Astrocyte (in vitro differentiated cells and primary cell): ENCODE measurements around the gene GIMAP8. TPM values are rescaled to one million over a fixed set of nuclear protein-coding genes. Genes with fewer than 3 reads are reported as not detected.

Source experiments
- DNase-seq: peaks from one replicate; pipeline ENCODE4 v3.0.0-alpha.2; 2010; ENCODE audit warnings: low read depth
- FAIRE-seq: peaks from 2 replicates; lab custom pipeline; 2011; peaks lifted over from hg19 to GRCh38; lab: Jason Lieb, UNC
- H2AFZ ChIP-seq: 2 replicates; pipeline ENCODE4 v1.6.0; 2012; ENCODE audit warnings: low read depth, low read length, inconsistent platforms
- H3K27ac ChIP-seq: 2 replicates; pipeline ENCODE4 v1.5.1; 2011; ENCODE audit warnings: low read depth, low read length, inconsistent platforms
- H3K27me3 ChIP-seq: 2 replicates; pipeline ENCODE4 v1.6.0; 2011; ENCODE audit warnings: low read length, inconsistent platforms; ENCODE audit not compliant: insufficient read depth
- H3K36me3 ChIP-seq: 2 replicates; pipeline ENCODE4 v1.5.1; 2011; ENCODE audit warnings: low read length, inconsistent platforms; ENCODE audit not compliant: insufficient read depth
- H3K4me1 ChIP-seq: 2 replicates; pipeline ENCODE4 v1.5.1; 2011; ENCODE audit warnings: low read length, inconsistent platforms; ENCODE audit not compliant: insufficient read depth
- H3K4me2 ChIP-seq: 2 replicates; pipeline ENCODE4 v1.6.0; 2012; ENCODE audit warnings: low read length, inconsistent platforms
- H3K4me3 ChIP-seq: 2 replicates; pipeline ENCODE4 v1.5.1; 2011; ENCODE audit warnings: low read depth, mild to moderate bottlenecking, low read length, inconsistent platforms; ENCODE audit not compliant: insufficient read depth
- H3K79me2 ChIP-seq: 2 replicates; pipeline ENCODE4 v1.6.0; 2012; ENCODE audit warnings: mild to moderate bottlenecking, low read length, inconsistent platforms; ENCODE audit not compliant: insufficient read depth
- H3K9ac ChIP-seq: 2 replicates; pipeline ENCODE4 v1.6.0; 2012; ENCODE audit warnings: mild to moderate bottlenecking, low read length, inconsistent platforms
- H3K9me3 ChIP-seq: 2 replicates; pipeline ENCODE4 v1.5.1; 2012; ENCODE audit warnings: low read depth, mild to moderate bottlenecking, low read length, inconsistent platforms; ENCODE audit not compliant: insufficient read depth
- H4K20me1 ChIP-seq: 2 replicates; pipeline ENCODE4 v1.6.0; 2012; ENCODE audit warnings: low read length, inconsistent platforms; ENCODE audit not compliant: insufficient read depth
- H3K27ac Mint-ChIP-seq: one replicate; pipeline ENCODE4 v1.8.0; 2021; ENCODE audit warnings: mild to moderate bottlenecking, mixed read lengths; ENCODE audit not compliant: unreplicated experiment
- H3K27me3 Mint-ChIP-seq: one replicate; pipeline ENCODE4 v1.8.0; 2021; ENCODE audit warnings: low read depth, mixed read lengths; ENCODE audit not compliant: unreplicated experiment
- H3K36me3 Mint-ChIP-seq: one replicate; pipeline ENCODE4 v1.8.0; 2021; ENCODE audit warnings: low read depth, mixed read lengths; ENCODE audit not compliant: unreplicated experiment
- H3K4me1 Mint-ChIP-seq: one replicate; pipeline ENCODE4 v1.8.0; 2021; ENCODE audit warnings: low read depth, mixed read lengths; ENCODE audit not compliant: unreplicated experiment
- H3K4me3 Mint-ChIP-seq: one replicate; pipeline ENCODE4 v1.8.0; 2021; ENCODE audit warnings: mild to moderate bottlenecking, moderate library complexity, mixed read lengths; ENCODE audit not compliant: unreplicated experiment
- H3K9me3 Mint-ChIP-seq: one replicate; pipeline ENCODE4 v1.8.0; 2021; ENCODE audit warnings: mild to moderate bottlenecking, mixed read lengths; ENCODE audit not compliant: unreplicated experiment
- CTCF ChIP-seq: IDR thresholded peaks from 2 replicates; pipeline ENCODE4 v1.5.1; 2011; ENCODE audit warnings: low read depth, mild to moderate bottlenecking, inconsistent platforms, low read length, moderate library complexity; ENCODE audit not compliant: insufficient read depth
- EZH2 ChIP-seq: IDR thresholded peaks from 2 replicates; pipeline ENCODE4 v1.6.1; 2012; ENCODE audit warnings: mild to moderate bottlenecking, low read length, inconsistent platforms; ENCODE audit not compliant: insufficient read depth
- total RNA-seq: library from RNA; stranded (reverse); gene quantifications from 2 replicates; pipeline ENCODE4 v1.2.1, GENCODE V29; 2021

The GIMAP8 gene
- total RNA-seq, 1 donor from 2014 or later, result not detected

DNA sequence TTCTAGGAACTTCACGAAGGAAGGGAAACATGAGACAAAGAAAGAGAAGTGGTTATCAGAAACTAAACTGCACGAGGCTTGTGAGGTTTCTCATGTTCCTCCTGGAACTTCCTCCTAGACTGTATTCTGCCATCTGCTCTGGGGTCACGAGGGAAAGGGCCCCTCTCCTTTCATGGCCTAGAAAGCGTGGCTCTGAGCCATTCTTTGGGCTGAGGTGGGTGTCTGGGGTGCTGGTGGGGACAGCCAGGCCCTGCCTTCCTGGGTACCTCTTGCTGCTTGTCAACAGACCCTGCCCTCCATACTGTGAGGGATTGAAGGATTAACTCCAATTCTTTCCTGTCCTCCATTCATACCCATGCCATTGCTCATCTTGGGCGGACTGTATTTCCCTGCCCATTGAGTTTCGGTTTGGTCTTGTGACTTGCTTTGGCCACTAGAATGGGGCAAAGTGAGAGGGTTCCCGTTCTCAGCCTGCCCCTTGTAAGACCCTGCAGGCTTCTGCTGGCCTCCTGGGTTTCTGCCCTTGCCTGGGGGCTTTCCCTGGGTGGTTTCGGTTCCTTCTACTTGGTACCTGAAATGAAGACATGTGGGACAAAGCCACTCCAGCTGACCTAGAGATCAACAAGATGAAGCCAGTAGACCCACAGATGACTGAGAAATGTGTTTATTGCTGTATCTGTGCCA is 14.9 kb upstream of the GIMAP8 start:
- H3K27ac Mint-ChIP-seq, result no peak overlapping the region
- Histone ChIP-seq H2AFZ (no peak overlapping the region), H3K27me3 (no peaks in the 10 kb centered on the region), H3K9me3 (no peaks in the 10 kb centered on the region), H3K79me2 (no peaks in the 10 kb centered on the region), H3K4me1 (no peaks in the 10 kb centered on the region), H3K4me2 (no peak overlapping the region), H3K27ac (no peak overlapping the region), H3K4me3 (no peak overlapping the region), H4K20me1 (no peaks in the 10 kb centered on the region), H3K36me3 (no peaks in the 10 kb centered on the region), H3K9ac (no peak overlapping the region)
- peaks cover 4% of the 10 kb centered on the region for H3K4me1 Mint-ChIP-seq
- TF ChIP-seq EZH2 (no peak), CTCF (no peak)
- H3K36me3 Mint-ChIP-seq, result no peaks in the 10 kb centered on the region
- no peak overlapping the region for H3K4me3 Mint-ChIP-seq
- H3K27me3 Mint-ChIP-seq, result peaks cover 20% of the 10 kb centered on the region
- H3K9me3 Mint-ChIP-seq, result peaks cover 11% of the 10 kb centered on the region
- DNase-seq, result no peak
- no peak for FAIRE-seq

GRCh38 chr7:150439967-150440366 is 10.5 kb upstream of the GIMAP8 start:
- peaks cover 4% of the 10 kb centered on the region for H3K4me1 Mint-ChIP-seq
- no peaks in the 10 kb centered on the region for H3K36me3 Mint-ChIP-seq

More at GRCh38 chr7:150439967-150440366, 10.5 kb upstream of the GIMAP8 start:
- Histone ChIP-seq H3K36me3 (no peaks in the 10 kb centered on the region), H3K9ac (no peak overlapping the region), H3K27me3 (no peaks in the 10 kb centered on the region), H3K9me3 (peaks cover 5% of the 10 kb centered on the region), H3K4me1 (no peaks in the 10 kb centered on the region), H3K27ac (peak overlapping the region; percentile 6), H3K4me3 (no peak overlapping the region), H2AFZ (no peak overlapping the region), H4K20me1 (no peaks in the 10 kb centered on the region), H3K79me2 (no peaks in the 10 kb centered on the region), H3K4me2 (no peak overlapping the region)
- peak; percentile 72 for DNase-seq
- peak; percentile 9 for FAIRE-seq
- TF ChIP-seq EZH2 (no peak), CTCF (no peak)
- H3K27me3 Mint-ChIP-seq, result peaks cover 3% of the 10 kb centered on the region
- peak overlapping the region; percentile 21 for H3K27ac Mint-ChIP-seq
- no peak overlapping the region for H3K4me3 Mint-ChIP-seq
- peaks cover 22% of the 10 kb centered on the region for H3K9me3 Mint-ChIP-seq
